ENCODE measurements around the gene CNTFR.

CNTFR gene

GRCh38 chr9:34508951-34509350, 80.6 kb downstream of the CNTFR start:
- in situ Hi-C loops (cut with MboI; ENCODE audit: low sequenced_read_pairs) = no loop called here

DNA sequence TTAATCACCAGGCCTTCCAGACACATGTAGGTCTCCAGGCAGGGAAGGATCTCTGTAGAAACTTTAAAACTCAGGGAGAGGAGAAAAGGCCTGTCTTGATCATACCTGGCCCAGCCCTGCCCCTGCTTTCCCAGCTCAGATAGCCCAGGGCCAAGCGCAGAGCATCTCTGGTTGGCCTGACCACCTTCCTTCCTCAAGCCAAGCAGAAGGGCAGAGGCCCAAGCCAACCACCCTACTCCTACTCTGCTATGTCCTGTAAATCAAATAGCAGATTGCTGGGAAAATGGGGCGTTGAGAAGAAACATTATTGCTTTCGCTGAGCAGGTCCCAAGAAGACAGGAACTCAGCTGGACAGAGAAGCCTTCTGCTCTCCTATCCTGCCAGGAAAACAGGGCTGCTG, 81.1 kb downstream of the CNTFR start:
- in situ Hi-C loops (cut with MboI; ENCODE audit: low sequenced_read_pairs) = no loop called here

DNA sequence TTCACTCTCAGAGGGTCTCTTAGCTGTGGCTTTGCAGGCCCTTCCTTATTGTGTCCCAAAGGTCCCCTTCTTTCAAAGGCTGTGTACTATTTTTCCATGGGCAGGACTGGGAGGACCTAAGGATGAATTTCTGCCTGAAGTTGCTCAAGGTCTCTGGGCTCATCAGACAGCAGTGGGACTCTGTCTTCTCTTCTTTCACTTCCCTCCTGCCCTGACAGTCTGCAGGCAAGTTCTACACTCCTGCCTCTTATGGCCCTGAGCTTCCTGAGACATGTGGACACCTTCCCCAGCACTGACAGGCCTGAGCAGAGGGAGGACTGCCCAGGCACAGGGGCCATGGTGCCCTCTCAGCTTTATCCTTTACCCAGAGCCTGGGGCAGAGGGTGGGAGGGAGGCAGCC, 81.6 kb downstream of the CNTFR start:
- in situ Hi-C loops (cut with MboI; ENCODE audit: low sequenced_read_pairs) = no loop called here

GRCh38 chr9:34507556-34507955, 82.0 kb downstream of the CNTFR start:
- in situ Hi-C loops (cut with MboI; ENCODE audit: low sequenced_read_pairs) = no loop called here

DNA sequence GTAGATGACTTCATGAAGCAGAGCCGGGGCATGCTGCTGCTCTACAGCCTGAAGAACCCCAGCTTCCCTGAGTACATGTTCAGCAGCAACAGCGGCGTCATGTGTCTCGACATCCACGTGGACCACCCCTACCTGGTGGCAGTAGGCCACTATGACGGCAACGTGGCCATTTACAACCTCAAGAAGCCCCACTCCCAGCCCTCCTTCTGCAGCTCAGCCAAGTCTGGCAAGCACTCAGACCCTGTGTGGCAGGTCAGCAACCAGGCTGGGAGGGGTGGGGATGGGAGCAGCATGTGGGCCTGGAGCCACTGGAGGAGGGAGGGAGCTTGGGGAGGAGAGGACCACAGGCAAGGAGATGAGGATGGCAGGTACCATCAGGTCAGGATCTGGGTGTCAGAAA, 82.9 kb downstream of the CNTFR start:
- in situ Hi-C loops (cut with MboI; ENCODE audit: low sequenced_read_pairs) = no loop called here

- in situ Hi-C loops (cut with MboI; ENCODE audit: low sequenced_read_pairs) = no loop called here
Measured at GRCh38 chr9:34505370-34506120, 84.0 kb downstream of the CNTFR start.

- in situ Hi-C loops (cut with MboI; ENCODE audit: low sequenced_read_pairs) = no loop called here
Measured at GRCh38 chr9:34503406-34503805, 86.1 kb downstream of the CNTFR start.

- in situ Hi-C loops (cut with MboI; ENCODE audit: low sequenced_read_pairs) = no loop called here
Measured at GRCh38 chr9:34502891-34503290, 86.6 kb downstream of the CNTFR start.

GRCh38 chr9:34502471-34502870, 87.1 kb downstream of the CNTFR start:
- in situ Hi-C loops (cut with MboI; ENCODE audit: low sequenced_read_pairs) = no loop called here

GRCh38 chr9:34501889-34502425, 87.6 kb downstream of the CNTFR start:
- in situ Hi-C loops (cut with MboI; ENCODE audit: low sequenced_read_pairs) = no loop called here

Measured in hTERT RPE-1 (cell line).